GM12865 (cell line): ENCODE data around the gene MACROH2A2.

ENCODE experiments used
- DNase-seq: peaks from one replicate; pipeline ENCODE4 v3.0.0; 2010; ENCODE audit warnings: low read depth
- H3K4me3 ChIP-seq: 2 replicates; pipeline ENCODE4 v1.5.1; 2011; ENCODE audit warnings: mild to moderate bottlenecking, low read depth, low read length, control low read depth
- TF ChIP-seq, protein P1 (sequence below): IDR thresholded peaks from 2 replicates; pipeline ENCODE4 v1.5.1; 2011; ENCODE audit warnings: low read length, control low read depth, low read depth, inconsistent platforms; ENCODE audit not compliant: insufficient read depth; ENCODE audit errors: missing control alignments

Gene MACROH2A2

DNA sequence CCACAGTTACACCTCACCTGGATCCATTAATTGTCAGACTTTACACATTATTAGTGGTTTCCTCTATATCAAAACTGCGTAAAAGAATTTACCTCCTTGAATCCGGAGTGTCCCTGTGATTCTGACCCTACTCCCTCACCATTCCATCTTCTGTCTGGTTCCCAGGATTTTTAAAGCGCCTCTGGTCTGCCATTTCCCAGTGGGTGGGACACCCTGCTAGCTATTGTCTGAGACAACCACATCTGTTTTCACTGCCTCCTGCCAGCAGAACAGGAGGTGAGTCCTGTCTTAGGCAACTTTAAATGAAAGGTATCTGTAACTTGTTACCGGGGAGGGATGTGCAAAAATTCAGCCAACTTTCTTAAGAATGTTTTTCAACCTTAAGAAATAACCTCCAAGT lies 2.3 kb downstream of the MACROH2A2 start:
- no peak for DNase-seq
- H3K4me3 ChIP-seq: no peak overlapping the region
- TF ChIP-seq, protein P1, sequence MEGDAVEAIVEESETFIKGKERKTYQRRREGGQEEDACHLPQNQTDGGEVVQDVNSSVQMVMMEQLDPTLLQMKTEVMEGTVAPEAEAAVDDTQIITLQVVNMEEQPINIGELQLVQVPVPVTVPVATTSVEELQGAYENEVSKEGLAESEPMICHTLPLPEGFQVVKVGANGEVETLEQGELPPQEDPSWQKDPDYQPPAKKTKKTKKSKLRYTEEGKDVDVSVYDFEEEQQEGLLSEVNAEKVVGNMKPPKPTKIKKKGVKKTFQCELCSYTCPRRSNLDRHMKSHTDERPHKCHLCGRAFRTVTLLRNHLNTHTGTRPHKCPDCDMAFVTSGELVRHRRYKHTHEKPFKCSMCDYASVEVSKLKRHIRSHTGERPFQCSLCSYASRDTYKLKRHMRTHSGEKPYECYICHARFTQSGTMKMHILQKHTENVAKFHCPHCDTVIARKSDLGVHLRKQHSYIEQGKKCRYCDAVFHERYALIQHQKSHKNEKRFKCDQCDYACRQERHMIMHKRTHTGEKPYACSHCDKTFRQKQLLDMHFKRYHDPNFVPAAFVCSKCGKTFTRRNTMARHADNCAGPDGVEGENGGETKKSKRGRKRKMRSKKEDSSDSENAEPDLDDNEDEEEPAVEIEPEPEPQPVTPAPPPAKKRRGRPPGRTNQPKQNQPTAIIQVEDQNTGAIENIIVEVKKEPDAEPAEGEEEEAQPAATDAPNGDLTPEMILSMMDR: no peak

- no peak overlapping the region for H3K4me3 ChIP-seq
- no peak for DNase-seq
- TF ChIP-seq, protein P1: no peak
Observed at GRCh38 chr10:70055550-70055949, 2.9 kb downstream of the MACROH2A2 start.

- DNase-seq: no peak
- no peak overlapping the region for H3K4me3 ChIP-seq
- TF ChIP-seq, protein P1: no peak
Observed at GRCh38 chr10:70057306-70057705, 4.7 kb downstream of the MACROH2A2 start.

GRCh38 chr10:70060389-70060788 lies 7.7 kb downstream of the MACROH2A2 start:
- TF ChIP-seq, protein P1: no peak
- DNase-seq: no peak
- H3K4me3 ChIP-seq: no peak overlapping the region

DNA sequence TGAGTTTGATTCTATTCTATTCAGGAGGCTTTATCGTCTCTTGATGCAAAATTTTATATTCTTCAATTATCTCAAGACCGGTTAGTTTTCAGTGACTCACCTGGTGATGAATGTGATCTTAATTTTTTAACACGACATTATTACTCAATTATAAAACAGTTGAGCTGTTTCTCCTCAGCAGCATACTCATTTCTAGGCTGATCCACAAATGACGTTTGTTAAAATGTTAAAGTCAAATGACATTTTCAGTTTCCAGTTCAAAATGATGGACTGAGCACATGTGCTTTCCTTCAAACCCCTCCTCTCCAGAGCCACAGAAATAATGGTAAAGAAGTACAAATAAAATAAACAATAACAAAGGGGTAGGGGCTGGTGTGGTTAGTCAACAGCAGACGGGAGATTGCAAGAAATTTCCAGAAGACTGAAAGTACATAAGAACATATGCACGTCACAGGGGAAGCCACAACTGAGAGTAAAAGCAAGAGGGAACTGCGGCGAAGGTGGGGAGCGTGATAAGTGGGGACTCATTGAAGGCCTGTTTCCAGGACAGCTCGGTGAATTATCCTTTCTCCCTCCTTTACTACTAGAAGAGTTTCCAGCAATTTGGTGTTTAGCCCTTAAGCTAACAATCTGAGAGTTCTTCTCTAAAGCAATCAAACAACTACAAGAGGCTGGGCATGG lies 10.9 kb downstream of the MACROH2A2 start:
- no peak for DNase-seq

GRCh38 chr10:70064486-70064885 lies 11.8 kb downstream of the MACROH2A2 start:
- TF ChIP-seq, protein P1: no peak
- no peak for DNase-seq
- no peak overlapping the region for H3K4me3 ChIP-seq

More for the DNA sequence above, 10.9 kb downstream of the MACROH2A2 start:
- TF ChIP-seq, protein P1: no peak
- no peak overlapping the region for H3K4me3 ChIP-seq

DNA sequence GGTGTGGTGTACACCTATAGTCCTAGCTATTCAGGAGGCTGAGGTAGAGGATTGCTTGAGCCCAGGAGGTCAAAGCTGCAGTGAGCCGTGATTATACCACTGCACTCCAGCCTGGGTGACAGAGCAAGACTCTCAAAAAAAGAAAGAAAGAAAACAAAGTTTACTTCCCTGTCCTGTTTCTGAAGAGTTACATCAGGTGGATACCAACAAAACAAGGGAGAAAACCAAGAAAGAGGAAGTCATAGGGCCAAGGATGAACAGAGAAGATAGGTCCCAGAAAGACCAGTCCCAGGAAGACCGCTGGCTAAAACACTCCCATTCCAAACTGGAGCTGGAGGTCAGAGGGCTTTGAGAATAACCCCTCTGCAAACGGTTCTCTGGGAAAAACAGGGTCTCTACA lies 13.5 kb downstream of the MACROH2A2 start:
- TF ChIP-seq, protein P1: no peak
- no peak overlapping the region for H3K4me3 ChIP-seq
- DNase-seq: no peak
